Natural killer cell (primary cell): Measurements from ENCODE around the gene CHCHD2. TPM values are rescaled to one million over a fixed set of nuclear protein-coding genes. Genes with fewer than 3 reads are reported as not detected.

Experiments used
- ATAC-seq, 3 donors: fragments of 150-1000 bp in 2 of 3; fragments of 200-7000 bp in 1 of 3; cut with Tn5 transposase; 1 replicate in 1 of 3; 2 replicates in 2 of 3; pipeline ENCODE4 v1.10.0; 2021; ENCODE audit warnings: mild to moderate bottlenecking in 2 of 3, moderate library complexity in 2 of 3
- DNase-seq, 2 donors: peaks; one replicate each; pipeline versions ENCODE4 v3.0.0 to v3.0.0-alpha.2; 2013 to 2021; ENCODE audit warnings: mixed read lengths in 1 of 2
- H3K27ac ChIP-seq: one replicate; pipeline ENCODE4 v1.5.1; 2013; ENCODE audit warnings: mild to moderate bottlenecking, low read length
- H3K27me3 ChIP-seq: one replicate; pipeline ENCODE4 v1.6.1; 2013; ENCODE audit warnings: low read length; ENCODE audit not compliant: control insufficient read depth, insufficient read depth
- H3K36me3 ChIP-seq: one replicate; pipeline ENCODE4 v1.6.1; 2013; ENCODE audit warnings: low read length; ENCODE audit not compliant: control insufficient read depth, insufficient read depth
- H3K4me1 ChIP-seq: one replicate; pipeline ENCODE4 v1.6.1; 2013; ENCODE audit warnings: low read length; ENCODE audit not compliant: control insufficient read depth, insufficient read depth
- H3K4me3 ChIP-seq: one replicate; pipeline ENCODE4 v1.5.1; 2013; ENCODE audit warnings: low read length
- H3K9me3 ChIP-seq: one replicate; pipeline ENCODE4 v1.6.1; 2013; ENCODE audit warnings: low read length; ENCODE audit not compliant: control insufficient read depth, insufficient read depth
- H3K27ac Mint-ChIP-seq, 2 donors: one replicate each; pipeline ENCODE4 v1.8.0; 2022; ENCODE audit warnings: mild to moderate bottlenecking in 2 of 2, mixed read lengths in 2 of 2, moderate library complexity in 1 of 2
- H3K27me3 Mint-ChIP-seq, 2 donors: one replicate each; pipeline ENCODE4 v1.8.0; 2022; ENCODE audit warnings: low read depth in 2 of 2, mixed read lengths in 2 of 2
- H3K36me3 Mint-ChIP-seq: one replicate; pipeline ENCODE4 v1.8.0; 2022; ENCODE audit warnings: mixed read lengths
- H3K4me1 Mint-ChIP-seq, 2 donors: one replicate each; pipeline ENCODE4 v1.8.0; 2022; ENCODE audit warnings: mixed read lengths in 2 of 2
- H3K4me3 Mint-ChIP-seq: one replicate; pipeline ENCODE4 v1.8.0; 2022; ENCODE audit warnings: mild to moderate bottlenecking, moderate library complexity, mixed read lengths
- H3K9me3 Mint-ChIP-seq, 2 donors: one replicate each; pipeline ENCODE4 v1.8.0; 2022; ENCODE audit warnings: mixed read lengths in 2 of 2
- CTCF ChIP-seq: fragments of 200-600 bp; IDR thresholded peaks from one replicate; pipeline ENCODE4 v1.8.0; 2022; ENCODE audit warnings: antibody characterized with exemption
- WGBS: methylation state at CpG from one replicate; pipeline ENCODE4 v1.1.7; 2013; ENCODE audit warnings: missing lambda C conversion rate; ENCODE audit not compliant: insufficient coverage; 5-methylcytosine and 5-hydroxymethylcytosine counted together
- intact Hi-C: fragments of 100-400 bp; cut with micrococcal nuclease; formaldehyde crosslinking; loops from one replicate; pipeline ENCODE4 v1.14.2; 2022
- total RNA-seq, 4 donors: library from RNA; stranded (reverse); fragments of 120-200 nt in 1 of 4; gene quantifications; one replicate each; pipeline versions ENCODE4 v1.2.3 to v1.2.4, GENCODE V29; 2013 to 2022

CHCHD2 gene
- total RNA-seq, 3 donors from 2014 or later (not counting 1 experiment from before 2014, with no cell fraction given): 176 to 224 (median 184) TPM

GRCh38 chr7:56062382-56062781 is 43.9 kb downstream of the CHCHD2 start:
- WGBS: 81% methylated on average over 2 of the region's 2 CpGs
- Histone ChIP-seq H3K36me3 (peaks cover 48% of the 10 kb centered on the region), H3K27ac (no peak overlapping the region), H3K9me3 (no peaks in the 10 kb centered on the region), H3K27me3 (no peaks in the 10 kb centered on the region), H3K4me1 (peaks cover 14% of the 10 kb centered on the region), H3K4me3 (no peak overlapping the region)
- H3K4me3 Mint-ChIP-seq: peak overlapping the region; percentile 95
- H3K27me3 Mint-ChIP-seq: no peaks in the 10 kb centered on the region
- H3K36me3 Mint-ChIP-seq: peaks cover 21% of the 10 kb centered on the region
- no peak for DNase-seq
- H3K27ac Mint-ChIP-seq: peak overlapping the region; percentile 95 to 98
- no peaks in the 10 kb centered on the region for H3K9me3 Mint-ChIP-seq
- H3K4me1 Mint-ChIP-seq: peaks cover 27 to 31% of the 10 kb centered on the region in 2 donors
- no peak for TF ChIP-seq CTCF
- intact Hi-C loops: loop anchor here (5.0 kb wide), 2 partner anchors 110 to 695 kb away; partner anchors contain the start of genes LANCL2 and MRPS17
- ATAC-seq: no peak

- TF ChIP-seq CTCF: no peak
- Mint-ChIP-seq H3K27ac (peak overlapping the region in 1 of 2 donors; percentile 43), H3K9me3 (no peaks in the 10 kb centered on the region), H3K36me3 (peaks cover 6% of the 10 kb centered on the region), H3K27me3 (no peaks in the 10 kb centered on the region), H3K4me3 (peak overlapping the region; percentile 40), H3K4me1 (peaks cover 4 to 18% of the 10 kb centered on the region in 2 donors)
- Histone ChIP-seq H3K36me3 (peaks cover 49% of the 10 kb centered on the region), H3K4me1 (peaks cover 27% of the 10 kb centered on the region), H3K4me3 (no peak overlapping the region), H3K27me3 (no peaks in the 10 kb centered on the region), H3K9me3 (no peaks in the 10 kb centered on the region), H3K27ac (no peak overlapping the region)
- intact Hi-C loops: loop anchor here (5.0 to 10.0 kb wide), 2 partner anchors 53 to 479 kb away; partner anchors contain the start of genes CHCHD2 and VOPP1
- no peak for ATAC-seq
- no peak for DNase-seq
- WGBS: 100% methylated on average over 2 of the region's 2 CpGs
These were observed 52.3 kb downstream of the CHCHD2 start for GRCh38 chr7:56053993-56054392.

GRCh38 chr7:56053379-56053778 is 52.9 kb downstream of the CHCHD2 start:
- H3K4me3 ChIP-seq: no peak overlapping the region
- no peaks in the 10 kb centered on the region for H3K9me3 Mint-ChIP-seq
- peaks cover 6% of the 10 kb centered on the region for H3K36me3 Mint-ChIP-seq
- no peaks in the 10 kb centered on the region for H3K27me3 Mint-ChIP-seq
- H3K27me3 ChIP-seq: no peaks in the 10 kb centered on the region
- H3K4me3 Mint-ChIP-seq: peak overlapping the region; percentile 21
- no peak for DNase-seq
- H3K4me1 Mint-ChIP-seq: peaks cover 4 to 18% of the 10 kb centered on the region in 2 donors
- intact Hi-C loops: loop anchor here (5.0 to 10.0 kb wide), 2 partner anchors 54 to 479 kb away; partner anchors contain the start of genes CHCHD2 and VOPP1
- H3K9me3 ChIP-seq: no peaks in the 10 kb centered on the region
- peaks cover 27% of the 10 kb centered on the region for H3K4me1 ChIP-seq
- no peak for ATAC-seq
- TF ChIP-seq CTCF: no peak
- no peak overlapping the region for H3K27ac ChIP-seq
- H3K36me3 ChIP-seq: peaks cover 43% of the 10 kb centered on the region
- peak overlapping the region; percentile 83 to 93 for H3K27ac Mint-ChIP-seq
- WGBS: 86% methylated on average over 9 of the region's 9 CpGs

Other genes with a start within 250 kb of the CHCHD2 start
- gene SEPTIN14, start 243.7 kb downstream of the CHCHD2 start, total RNA-seq: not detected
- 1 to 10 TPM; 1.3 to 3.5 (median 2.2) TPM for gene ZNF713, start 219.0 kb downstream of the CHCHD2 start, total RNA-seq
- gene MRPS17, start 154.6 kb downstream of the CHCHD2 start, total RNA-seq: 10 to 100 TPM in 2 of 3 donors, 1 to 10 TPM in 1; 6.8 to 12.0 (median 10.4) TPM
- 10 to 100 TPM; 35.9 to 44.8 (median 42.8) TPM for gene NIPSNAP2, start 141.9 kb downstream of the CHCHD2 start, total RNA-seq
- 1 to 10 TPM; 2.8 to 4.1 (median 3.8) TPM for gene PSPH, start 55.0 kb downstream of the CHCHD2 start, total RNA-seq
- 10 to 100 TPM; 48.1 to 65.3 (median 48.3) TPM for gene CCT6A, start 54.7 kb downstream of the CHCHD2 start, total RNA-seq
- gene SUMF2, start 42.2 kb downstream of the CHCHD2 start, total RNA-seq: 100 to 1,000 TPM; 130 to 147 (median 136) TPM
- gene PHKG1, start 13.5 kb downstream of the CHCHD2 start, total RNA-seq: 1 to 10 TPM; 4.9 to 5.6 (median 5.0) TPM
- gene NUPR2, start 9.9 kb upstream of the CHCHD2 start, total RNA-seq: not detected